Thyroid gland (tissue), 4 donors: ENCODE measurements around the gene DVL1. TPM values are rescaled to one million over a fixed set of nuclear protein-coding genes. Genes with fewer than 3 reads are reported as not detected.

Source experiments
- DNase-seq, 2 donors: peaks; one replicate each; pipeline ENCODE4 v3.0.0-alpha.2; 2019
- H3K27ac ChIP-seq, 3 donors: fragments of 200-600 bp; sonication (generic); 1 replicate in 2 of 3; 2 replicates in 1 of 3; pipeline ENCODE4 v1.5.1; 2016 to 2019; ENCODE audit warnings: mild to moderate bottlenecking in 1 of 3, moderate library complexity in 1 of 3
- H3K27me3 ChIP-seq: fragments of 200-600 bp; sonication (generic); one replicate; pipeline ENCODE4 v1.5.1; 2019
- H3K36me3 ChIP-seq, 2 donors: fragments of 200-600 bp; sonication (generic); one replicate each; pipeline ENCODE4 v1.5.1; 2016 to 2019
- H3K4me1 ChIP-seq, 2 donors: fragments of 200-600 bp; sonication (generic); one replicate each; pipeline ENCODE4 v1.5.1; 2017 to 2019
- H3K4me3 ChIP-seq, 3 donors: fragments of 200-600 bp; sonication (generic); replicated peaks in 1 of 3; 1 replicate in 2 of 3; 2 replicates in 1 of 3; pipeline ENCODE4 v1.5.1; 2016; ENCODE audit warnings: mild to moderate bottlenecking in 1 of 3
- H3K9me3 ChIP-seq: fragments of 200-600 bp; sonication (generic); one replicate; pipeline ENCODE4 v1.5.1; 2017
- POLR2A ChIP-seq, 2 donors: fragments of 450-650 bp; IDR thresholded peaks; one replicate each; pipeline ENCODE4 v1.6.1; 2017; ENCODE audit warnings: antibody characterized with exemption in 2 of 2, mild to moderate bottlenecking in 2 of 2, moderate library complexity in 1 of 2
- WGBS, 2 donors: methylation state at CpG; one replicate each; pipeline ENCODE4 v1.1.5; 2017; 5-methylcytosine and 5-hydroxymethylcytosine counted together
- intact Hi-C: fragments of 100-400 bp; cut with DNase I; formaldehyde crosslinking; loops from one replicate; pipeline ENCODE4 v1.15.1; 2023
- total RNA-seq, 4 donors: library from RNA; depleted of rRNA; stranded (reverse); fragments of >200 nt; gene quantifications; one replicate each; pipeline ENCODE4 v1.2.3, GENCODE V29; 2016
- TF ChIP-seq, protein P1 (sequence below), 6 experiments: fragments of 200-600 bp in 3 of 6; fragments of 450-650 bp in 3 of 6; sonication (generic) in 3 of 6; IDR thresholded peaks; one replicate each; pipeline ENCODE4 v1.5.1; 2016 to 2019; ENCODE audit warnings: antibody characterized with exemption in 6 of 6, mild to moderate bottlenecking in 2 of 6, inconsistent platforms in 1 of 6, moderate library complexity in 1 of 6

The DVL1 gene
- total RNA-seq, 4 donors from 2014 or later = 46.6 to 79.4 (median 61.7) TPM

- TF ChIP-seq POLR2A (IDR thresholded peaks at IDR 0.05) = no peak
- TF ChIP-seq, protein P1, sequence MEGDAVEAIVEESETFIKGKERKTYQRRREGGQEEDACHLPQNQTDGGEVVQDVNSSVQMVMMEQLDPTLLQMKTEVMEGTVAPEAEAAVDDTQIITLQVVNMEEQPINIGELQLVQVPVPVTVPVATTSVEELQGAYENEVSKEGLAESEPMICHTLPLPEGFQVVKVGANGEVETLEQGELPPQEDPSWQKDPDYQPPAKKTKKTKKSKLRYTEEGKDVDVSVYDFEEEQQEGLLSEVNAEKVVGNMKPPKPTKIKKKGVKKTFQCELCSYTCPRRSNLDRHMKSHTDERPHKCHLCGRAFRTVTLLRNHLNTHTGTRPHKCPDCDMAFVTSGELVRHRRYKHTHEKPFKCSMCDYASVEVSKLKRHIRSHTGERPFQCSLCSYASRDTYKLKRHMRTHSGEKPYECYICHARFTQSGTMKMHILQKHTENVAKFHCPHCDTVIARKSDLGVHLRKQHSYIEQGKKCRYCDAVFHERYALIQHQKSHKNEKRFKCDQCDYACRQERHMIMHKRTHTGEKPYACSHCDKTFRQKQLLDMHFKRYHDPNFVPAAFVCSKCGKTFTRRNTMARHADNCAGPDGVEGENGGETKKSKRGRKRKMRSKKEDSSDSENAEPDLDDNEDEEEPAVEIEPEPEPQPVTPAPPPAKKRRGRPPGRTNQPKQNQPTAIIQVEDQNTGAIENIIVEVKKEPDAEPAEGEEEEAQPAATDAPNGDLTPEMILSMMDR (IDR thresholded peaks at IDR 0.05) = no peak
- no peaks in the 10 kb centered on the region for H3K9me3 ChIP-seq
- H3K4me1 ChIP-seq = peaks cover 25 to 26% of the 10 kb centered on the region in 2 donors
- no peak overlapping the region for H3K27ac ChIP-seq
- H3K36me3 ChIP-seq = peaks cover 38 to 41% of the 10 kb centered on the region in 2 donors
- no peak for DNase-seq
- H3K4me3 ChIP-seq = no peak overlapping the region
- intact Hi-C loops = no loop called here
- 87 to 94% methylated on average over 21 of the region's 21 CpGs for WGBS, 2 donors
- no peaks in the 10 kb centered on the region for H3K27me3 ChIP-seq
Observed at GRCh38 chr1:1310476-1311053, 38.7 kb downstream of the DVL1 start.

GRCh38 chr1:1310109-1310385 lies 39.2 kb downstream of the DVL1 start:
- peaks cover 31% of the 10 kb centered on the region in 2 donors for H3K4me1 ChIP-seq
- no peak overlapping the region for H3K27ac ChIP-seq
- H3K9me3 ChIP-seq = no peaks in the 10 kb centered on the region
- no peak for DNase-seq
- WGBS, 2 donors = 56 to 100% methylated on average over 1 of the region's 3 CpGs
- TF ChIP-seq, protein P1 (IDR thresholded peaks at IDR 0.05) = no peak
- no peak for TF ChIP-seq POLR2A (IDR thresholded peaks at IDR 0.05)
- peaks cover 38% of the 10 kb centered on the region in 2 donors for H3K36me3 ChIP-seq
- intact Hi-C loops = no loop called here
- H3K4me3 ChIP-seq = no peak overlapping the region
- no peaks in the 10 kb centered on the region for H3K27me3 ChIP-seq

GRCh38 chr1:1309251-1310108 lies 39.7 kb downstream of the DVL1 start:
- no peaks in the 10 kb centered on the region for H3K9me3 ChIP-seq
- peaks cover 33 to 36% of the 10 kb centered on the region in 2 donors for H3K36me3 ChIP-seq
- H3K27ac ChIP-seq = peak overlapping the region in 1 of 3 donors; percentile 93
- intact Hi-C loops = no loop called here
- peaks cover 32 to 35% of the 10 kb centered on the region in 2 donors for H3K4me1 ChIP-seq
- peak overlapping the region; percentile 61 to 91 (median 85) for H3K4me3 ChIP-seq
- 47 to 49% methylated on average over 31 to 36 of the region's 57 CpGs for WGBS, 2 donors
- H3K27me3 ChIP-seq = no peaks in the 10 kb centered on the region
- DNase-seq = peak; percentile 42 to 57
- TF ChIP-seq, protein P1 (IDR thresholded peaks at IDR 0.05) = no peak
- no peak for TF ChIP-seq POLR2A (IDR thresholded peaks at IDR 0.05)

DNA sequence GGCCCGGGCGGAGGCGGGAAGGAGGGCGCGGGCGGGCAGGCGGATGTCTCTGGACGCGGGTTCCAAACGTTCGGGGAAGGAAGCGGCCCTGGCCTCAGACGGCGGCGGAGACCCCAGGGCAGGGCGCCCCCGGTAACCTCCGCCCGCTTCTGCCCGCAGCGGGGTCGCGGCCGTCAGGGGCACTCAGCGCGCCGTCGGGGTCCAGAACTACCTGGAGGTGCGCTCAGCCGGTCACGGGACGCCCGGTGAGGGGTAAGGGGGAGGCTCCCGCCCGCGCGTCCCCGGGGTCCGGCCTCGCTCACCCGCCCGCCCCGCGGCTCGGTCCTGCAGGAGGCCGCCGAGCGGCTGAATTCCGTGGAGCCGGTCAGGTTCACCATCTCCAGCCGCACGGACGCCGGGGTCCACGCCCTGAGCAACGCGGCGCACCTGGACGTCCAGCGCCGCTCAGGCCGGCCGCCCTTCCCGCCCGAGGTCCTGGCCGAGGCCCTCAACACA lies 40.4 kb downstream of the DVL1 start:
- Histone ChIP-seq H3K27ac (peak overlapping the region; percentile 27 to 93 (median 70)), H3K36me3 (peaks cover 26 to 29% of the 10 kb centered on the region in 2 donors), H3K9me3 (no peaks in the 10 kb centered on the region), H3K27me3 (no peaks in the 10 kb centered on the region), H3K4me1 (peaks cover 32 to 39% of the 10 kb centered on the region in 2 donors), H3K4me3 (peak overlapping the region; percentile 61 to 91 (median 85))
- DNase-seq = peak; percentile 37 to 54
- TF ChIP-seq POLR2A (IDR thresholded peaks at IDR 0.05) = no peak
- TF ChIP-seq, protein P1 (IDR thresholded peaks at IDR 0.05) = no peak
- intact Hi-C loops = no loop called here
- WGBS, 2 donors = 0% methylated on average over 10 of the region's 66 CpGs; no CpG with 5 or more reads in 1 of the 2 donors
